K562 (cell line): ENCODE measurements around the gene GCNT2. TPM values are rescaled to one million over a fixed set of nuclear protein-coding genes. Genes with fewer than 3 reads are reported as not detected.

ENCODE experiments used
- KLF10 ChIP-seq: fragments of 250-450 bp; sonication (Bioruptor Pico); IDR thresholded peaks from 2 replicates; pipeline ENCODE4 v1.6.1; 2021; ENCODE audit warnings: matching md5 sums
- TAF1 ChIP-seq: IDR thresholded peaks from 2 replicates; pipeline ENCODE4 v1.6.1; 2011; ENCODE audit warnings: mild to moderate bottlenecking, low read length, moderate library complexity; ENCODE audit not compliant: insufficient read depth, control insufficient read depth, severe bottlenecking; ENCODE audit errors: extremely low read depth
- ZNF41 ChIP-seq: fragments of 250-450 bp; sonication (Bioruptor Pico); conservative IDR thresholded peaks from 2 replicates; pipeline ENCODE4 v1.4.0; 2020; ENCODE audit warnings: mild to moderate bottlenecking
- polyA plus RNA-seq, 8 experiments: library from polyadenylated mRNA; depleted of rRNA in 4 of 8; stranded (reverse) in 5 of 8; unstranded in 3 of 8; fragments of >200 nt; fragmentation: Nextera tagmentation in 2 of 8; fragmentation: Illumina TruSeq in 1 of 8; extraction: Ambion mirVana in 2 of 8; extraction: Trizol in 1 of 8; gene quantifications; 2 replicates each; pipeline versions ENCODE4 v1.2.1 to v1.2.3, GENCODE V29; 2011 to 2014; ENCODE audit warnings: inconsistent platforms in 1 of 8, missing spikeins in 1 of 8
- total RNA-seq, 7 experiments: library from RNA; depleted of rRNA in 6 of 7; stranded (reverse); fragments of >200 nt in 6 of 7; fragmentation: Illumina TruSeq in 2 of 7; extraction: Trizol in 2 of 7; gene quantifications; 2 replicates each; pipeline versions ENCODE4 v1.2.1 to v1.2.3, GENCODE V29; 2011 to 2021; ENCODE audit warnings: low replicate concordance in 1 of 7
- TF ChIP-seq, protein P1 (sequence below): sonication (generic); formaldehyde crosslinking; IDR thresholded peaks from 2 replicates; pipeline ENCODE4 v1.8.0; 2022; ENCODE audit warnings: mild to moderate bottlenecking, missing genetic modification reagents
- TF ChIP-seq, protein P2 (sequence below): IDR thresholded peaks from 2 replicates; pipeline ENCODE4 v1.6.1; 2016; ENCODE audit warnings: missing genetic modification characterization, missing compliant biosample characterization

GCNT2 gene
- total and polyA plus RNA-seq, 9 of the 15 experiments (the other 6 are each of a cell fraction or from before 2014, with no cell fraction given), result 0.78 to 2.6 (median 1.6) TPM

- TF ChIP-seq, protein P1, sequence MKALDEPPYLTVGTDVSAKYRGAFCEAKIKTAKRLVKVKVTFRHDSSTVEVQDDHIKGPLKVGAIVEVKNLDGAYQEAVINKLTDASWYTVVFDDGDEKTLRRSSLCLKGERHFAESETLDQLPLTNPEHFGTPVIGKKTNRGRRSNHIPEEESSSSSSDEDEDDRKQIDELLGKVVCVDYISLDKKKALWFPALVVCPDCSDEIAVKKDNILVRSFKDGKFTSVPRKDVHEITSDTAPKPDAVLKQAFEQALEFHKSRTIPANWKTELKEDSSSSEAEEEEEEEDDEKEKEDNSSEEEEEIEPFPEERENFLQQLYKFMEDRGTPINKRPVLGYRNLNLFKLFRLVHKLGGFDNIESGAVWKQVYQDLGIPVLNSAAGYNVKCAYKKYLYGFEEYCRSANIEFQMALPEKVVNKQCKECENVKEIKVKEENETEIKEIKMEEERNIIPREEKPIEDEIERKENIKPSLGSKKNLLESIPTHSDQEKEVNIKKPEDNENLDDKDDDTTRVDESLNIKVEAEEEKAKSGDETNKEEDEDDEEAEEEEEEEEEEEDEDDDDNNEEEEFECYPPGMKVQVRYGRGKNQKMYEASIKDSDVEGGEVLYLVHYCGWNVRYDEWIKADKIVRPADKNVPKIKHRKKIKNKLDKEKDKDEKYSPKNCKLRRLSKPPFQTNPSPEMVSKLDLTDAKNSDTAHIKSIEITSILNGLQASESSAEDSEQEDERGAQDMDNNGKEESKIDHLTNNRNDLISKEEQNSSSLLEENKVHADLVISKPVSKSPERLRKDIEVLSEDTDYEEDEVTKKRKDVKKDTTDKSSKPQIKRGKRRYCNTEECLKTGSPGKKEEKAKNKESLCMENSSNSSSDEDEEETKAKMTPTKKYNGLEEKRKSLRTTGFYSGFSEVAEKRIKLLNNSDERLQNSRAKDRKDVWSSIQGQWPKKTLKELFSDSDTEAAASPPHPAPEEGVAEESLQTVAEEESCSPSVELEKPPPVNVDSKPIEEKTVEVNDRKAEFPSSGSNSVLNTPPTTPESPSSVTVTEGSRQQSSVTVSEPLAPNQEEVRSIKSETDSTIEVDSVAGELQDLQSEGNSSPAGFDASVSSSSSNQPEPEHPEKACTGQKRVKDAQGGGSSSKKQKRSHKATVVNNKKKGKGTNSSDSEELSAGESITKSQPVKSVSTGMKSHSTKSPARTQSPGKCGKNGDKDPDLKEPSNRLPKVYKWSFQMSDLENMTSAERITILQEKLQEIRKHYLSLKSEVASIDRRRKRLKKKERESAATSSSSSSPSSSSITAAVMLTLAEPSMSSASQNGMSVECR (CRISPR knock-in tag), result peak; percentile 42; the same call in 1 of the 2 replicates
- TF ChIP-seq KLF10 (CRISPR knock-in tag), result no peak
- TF ChIP-seq TAF1, result no peak
- TF ChIP-seq ZNF41, result no peak
- TF ChIP-seq, protein P2, sequence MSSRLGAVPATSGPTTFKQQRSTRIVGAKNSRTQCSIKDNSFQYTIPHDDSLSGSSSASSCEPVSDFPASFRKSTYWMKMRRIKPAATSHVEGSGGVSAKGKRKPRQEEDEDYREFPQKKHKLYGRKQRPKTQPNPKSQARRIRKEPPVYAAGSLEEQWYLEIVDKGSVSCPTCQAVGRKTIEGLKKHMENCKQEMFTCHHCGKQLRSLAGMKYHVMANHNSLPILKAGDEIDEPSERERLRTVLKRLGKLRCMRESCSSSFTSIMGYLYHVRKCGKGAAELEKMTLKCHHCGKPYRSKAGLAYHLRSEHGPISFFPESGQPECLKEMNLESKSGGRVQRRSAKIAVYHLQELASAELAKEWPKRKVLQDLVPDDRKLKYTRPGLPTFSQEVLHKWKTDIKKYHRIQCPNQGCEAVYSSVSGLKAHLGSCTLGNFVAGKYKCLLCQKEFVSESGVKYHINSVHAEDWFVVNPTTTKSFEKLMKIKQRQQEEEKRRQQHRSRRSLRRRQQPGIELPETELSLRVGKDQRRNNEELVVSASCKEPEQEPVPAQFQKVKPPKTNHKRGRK (tag), result peak; percentile 71
Observed at GRCh38 chr6:10659699-10660348, 138.7 kb downstream of the GCNT2 start (continued).
